Kidney tubule cell (primary cell): ENCODE results near the gene NTMT2.
"Not testable (repeated sequence)": the region's sequence is repeated elsewhere in the genome, so short reads cannot be mapped to it uniquely, and the experiment has no call there.

ENCODE experiments used
- DNase-seq: peaks from one replicate; pipeline ENCODE4 v3.0.0-alpha.2; 2018; ENCODE audit warnings: low spot score

Gene NTMT2

GRCh38 chr1:170157820-170158219 lies 12.1 kb downstream of the NTMT2 start:
- DNase-seq, result no peak

- peak; percentile 82 for DNase-seq
Observed at GRCh38 chr1:170162459-170163246, 16.9 kb downstream of the NTMT2 start.

- DNase-seq, result no peak
Observed at GRCh38 chr1:170164103-170164763, 18.5 kb downstream of the NTMT2 start.

- peak; percentile 2 for DNase-seq
Observed at GRCh38 chr1:170166518-170167180, 20.9 kb downstream of the NTMT2 start.

- peak; percentile 33 for DNase-seq
Observed at GRCh38 chr1:170168265-170168664, 22.5 kb downstream of the NTMT2 start.

GRCh38 chr1:170170513-170170912 lies 24.8 kb downstream of the NTMT2 start:
- DNase-seq, result not testable (repeated sequence)

- no peak for DNase-seq
Observed at GRCh38 chr1:170174395-170174794, 28.6 kb downstream of the NTMT2 start.

GRCh38 chr1:170175041-170175440 lies 29.3 kb downstream of the NTMT2 start:
- no peak for DNase-seq

GRCh38 chr1:170175484-170175883 lies 29.7 kb downstream of the NTMT2 start:
- no peak for DNase-seq

GRCh38 chr1:170176772-170177171 lies 31.0 kb downstream of the NTMT2 start:
- DNase-seq, result no peak

- DNase-seq, result no peak
Observed at GRCh38 chr1:170182442-170182841, 36.7 kb downstream of the NTMT2 start.

GRCh38 chr1:170192546-170192945 lies 46.8 kb downstream of the NTMT2 start:
- DNase-seq, result no peak

GRCh38 chr1:170194451-170194850 lies 48.7 kb downstream of the NTMT2 start:
- no peak for DNase-seq

GRCh38 chr1:170196490-170197236 lies 50.9 kb downstream of the NTMT2 start:
- DNase-seq, result no peak

GRCh38 chr1:170198090-170198489 lies 52.3 kb downstream of the NTMT2 start:
- DNase-seq, result no peak

- DNase-seq, result no peak
Observed at GRCh38 chr1:170198584-170198983, 52.8 kb downstream of the NTMT2 start.

GRCh38 chr1:170200161-170200560 lies 54.4 kb downstream of the NTMT2 start:
- no peak for DNase-seq

- DNase-seq, result no peak
Observed at GRCh38 chr1:170200621-170201397, 55.0 kb downstream of the NTMT2 start.

GRCh38 chr1:170203693-170204092 lies 57.9 kb downstream of the NTMT2 start:
- DNase-seq, result no peak

- no peak for DNase-seq
Observed at GRCh38 chr1:170204121-170204520, 58.4 kb downstream of the NTMT2 start.

GRCh38 chr1:170205301-170205700 lies 59.5 kb downstream of the NTMT2 start:
- no peak for DNase-seq

- no peak for DNase-seq
Observed at GRCh38 chr1:170209125-170209524, 63.4 kb downstream of the NTMT2 start.
